SK-N-SH (cell line): ENCODE data around the gene PLEKHA6. TPM values are rescaled to one million over a fixed set of nuclear protein-coding genes. Genes with fewer than 3 reads are reported as not detected.

Source experiments
- CTCF ChIA-PET: fragments of 300-600, 350-600 bp; formaldehyde crosslinking; extraction: SDS; loops from one replicate; lab custom pipeline; 2021; lab: Yijun Ruan, JAX
- POLR2A ChIA-PET: fragments of 350-600 bp; sonication (Branson Sonifier 250); formaldehyde crosslinking; extraction: SDS; loops from one replicate; lab custom pipeline; 2020; ENCODE audit warnings: antibody characterized with exemption, inconsistent platforms; lab: Yijun Ruan, JAX
- DNase-seq: peaks from one replicate; pipeline ENCODE4 v3.0.0; 2012
- H2AFZ ChIP-seq: fragments of 200-600 bp; sonication (generic); 2 replicates; pipeline ENCODE4 v1.8.1; 2016; ENCODE audit warnings: antibody characterized with exemption, mild to moderate bottlenecking, low read depth
- H3F3A ChIP-seq: fragments of 200-600 bp; sonication (generic); replicated peaks from 2 replicates; pipeline ENCODE3; 2016; ENCODE audit warnings: antibody characterized with exemption, mild to moderate bottlenecking; ENCODE audit not compliant: insufficient read depth
- H3K27ac ChIP-seq, 2 experiments: fragments of 200-500 bp in 1 of 2; fragments of 200-600 bp in 1 of 2; sonication (Bioruptor generic) in 1 of 2; sonication (generic), shearing (Covaris generic) in 1 of 2; 2 replicates each; pipeline versions ENCODE4 v1.5.1 to v1.6.1; 2014 to 2016; ENCODE audit warnings: low read depth in 2 of 2, inconsistent platforms in 1 of 2, low read length in 1 of 2, mild to moderate bottlenecking in 1 of 2, mixed read lengths in 1 of 2
- H3K27me3 ChIP-seq: fragments of 200-600 bp; sonication (generic), shearing (Covaris generic); 2 replicates; pipeline ENCODE4 v1.6.1; 2016; ENCODE audit warnings: mixed run types; ENCODE audit not compliant: insufficient read depth
- H3K36me3 ChIP-seq, 2 experiments: fragments of 200-500 bp in 1 of 2; fragments of 200-600 bp in 1 of 2; sonication (Bioruptor generic) in 1 of 2; sonication (generic) in 1 of 2; replicated peaks in 1 of 2; 2 replicates each; pipeline versions ENCODE3 to v1.5.1; 2014 to 2016; ENCODE audit warnings: low read length in 1 of 2, mild to moderate bottlenecking in 1 of 2; ENCODE audit not compliant: insufficient read depth in 2 of 2, control insufficient read depth in 1 of 2
- H3K4me1 ChIP-seq, 2 experiments: fragments of 200-500 bp in 1 of 2; fragments of 200-600 bp in 1 of 2; sonication (Bioruptor generic) in 1 of 2; sonication (generic), shearing (Covaris generic) in 1 of 2; 2 replicates each; pipeline versions ENCODE4 v1.5.1 to v1.6.1; 2014 to 2016; ENCODE audit warnings: low read depth in 1 of 2, low read length in 1 of 2, mixed run types in 1 of 2; ENCODE audit not compliant: insufficient read depth in 2 of 2, control insufficient read depth in 1 of 2
- H3K4me2 ChIP-seq: fragments of 200-600 bp; sonication (generic), shearing (Covaris generic); 2 replicates; pipeline ENCODE4 v1.6.1; 2017; ENCODE audit warnings: mixed run types
- H3K4me3 ChIP-seq, 2 experiments: fragments of 200-500 bp in 1 of 2; fragments of 200-600 bp in 1 of 2; sonication (Bioruptor generic) in 1 of 2; sonication (generic), shearing (Covaris generic) in 1 of 2; 2 replicates each; pipeline versions ENCODE4 v1.5.1 to v1.8.1; 2014 to 2016; ENCODE audit warnings: low read depth in 2 of 2, inconsistent platforms in 1 of 2, low read length in 1 of 2, mild to moderate bottlenecking in 1 of 2, mixed read lengths in 1 of 2, moderate library complexity in 1 of 2
- H3K79me2 ChIP-seq: fragments of 200-600 bp; sonication (generic); 2 replicates; pipeline ENCODE4 v1.8.1; 2017; ENCODE audit warnings: mild to moderate bottlenecking; ENCODE audit not compliant: insufficient read depth
- H3K9ac ChIP-seq: fragments of 200-600 bp; sonication (generic); 2 replicates; pipeline ENCODE4 v1.6.1; 2017; ENCODE audit warnings: mixed run types
- H3K9me2 ChIP-seq: fragments of 200-600 bp; sonication (generic); 2 replicates; pipeline ENCODE4 v1.6.1; 2017; ENCODE audit warnings: mixed run types
- H3K9me3 ChIP-seq: fragments of 200-600 bp; sonication (generic); 2 replicates; pipeline ENCODE4 v1.6.1; 2017; ENCODE audit warnings: mixed run types, mild to moderate bottlenecking, moderate library complexity
- H4K20me1 ChIP-seq: fragments of 200-600 bp; sonication (generic); 2 replicates; pipeline ENCODE4 v1.6.1; 2017; ENCODE audit warnings: mild to moderate bottlenecking, mixed run types; ENCODE audit not compliant: insufficient read depth
- CHD2 ChIP-seq: fragments of 150-350 bp; IDR thresholded peaks from 2 replicates; pipeline ENCODE4 v1.6.1; 2018; ENCODE audit warnings: low read length; ENCODE audit not compliant: partially characterized antibody
- CTCF ChIP-seq: fragments of 200-600 bp; sonication (generic); IDR thresholded peaks from 2 replicates; pipeline ENCODE4 v1.6.1; 2017; ENCODE audit warnings: antibody characterized with exemption, mild to moderate bottlenecking, moderate library complexity
- EP300 ChIP-seq, 2 experiments: IDR thresholded peaks; 2 replicates each; pipeline versions ENCODE4 v1.4.0 to v1.6.1; 2012; ENCODE audit warnings: borderline replicate concordance in 1 of 2, low read depth in 1 of 2, low read length in 1 of 2
- FOXM1 ChIP-seq: IDR thresholded peaks from 2 replicates; pipeline ENCODE4 v1.4.0; 2012; ENCODE audit warnings: low read depth, mild to moderate bottlenecking
- GATA2 ChIP-seq: sonication (generic); formaldehyde crosslinking; IDR thresholded peaks from 2 replicates; pipeline ENCODE4 v1.5.0; 2020; ENCODE audit warnings: mild to moderate bottlenecking, missing genetic modification reagents
- IRF3 ChIP-seq: fragments of 150-350 bp; IDR thresholded peaks from 2 replicates; pipeline ENCODE4 v1.6.1; 2016; ENCODE audit warnings: mild to moderate bottlenecking, low read depth, low read length
- MEF2A ChIP-seq: IDR thresholded peaks from 2 replicates; pipeline ENCODE4 v1.4.0; 2012; ENCODE audit warnings: low read depth, borderline replicate concordance
- MXI1 ChIP-seq: IDR thresholded peaks from 2 replicates; pipeline ENCODE4 v1.6.1; 2012; ENCODE audit warnings: mild to moderate bottlenecking, low read depth, low read length, improper control_type of control experiment
- NFIC ChIP-seq: IDR thresholded peaks from 2 replicates; pipeline ENCODE4 v1.4.0; 2012; ENCODE audit warnings: borderline replicate concordance
- NRF1 ChIP-seq: IDR thresholded peaks from 2 replicates; pipeline ENCODE4 v1.6.1; 2012; ENCODE audit warnings: low read depth, mild to moderate bottlenecking, low read length
- RAD21 ChIP-seq: IDR thresholded peaks from 2 replicates; pipeline ENCODE4 v1.6.1; 2012; ENCODE audit warnings: mild to moderate bottlenecking, low read length
- RCOR1 ChIP-seq: fragments of 150-350 bp; IDR thresholded peaks from 2 replicates; pipeline ENCODE4 v1.6.1; 2017; ENCODE audit warnings: antibody characterized with exemption, low read length
- REST ChIP-seq: IDR thresholded peaks from 2 replicates; pipeline ENCODE4 v1.6.1; 2012; ENCODE audit warnings: mild to moderate bottlenecking, low read depth, low read length, moderate library complexity
- RXRA ChIP-seq: IDR thresholded peaks from 2 replicates; pipeline ENCODE4 v1.4.0; 2012; ENCODE audit warnings: low read depth, mild to moderate bottlenecking, borderline replicate concordance
- TAF1 ChIP-seq: IDR thresholded peaks from 2 replicates; pipeline ENCODE4 v1.6.1; 2012; ENCODE audit warnings: low read depth, mild to moderate bottlenecking, low read length, moderate library complexity, borderline replicate concordance
- TEAD4 ChIP-seq: IDR thresholded peaks from 2 replicates; pipeline ENCODE4 v1.4.0; 2012; ENCODE audit warnings: mild to moderate bottlenecking, borderline replicate concordance; ENCODE audit not compliant: insufficient read depth
- ZBTB33 ChIP-seq: IDR thresholded peaks from 2 replicates; pipeline ENCODE4 v1.4.0; 2012; ENCODE audit warnings: low read depth, borderline replicate concordance
- WGBS: methylation state at CpG from one replicate; pipeline ENCODE4 v1.1.6; 2017; ENCODE audit warnings: low lambda C conversion rate; 5-methylcytosine and 5-hydroxymethylcytosine counted together
- polyA plus RNA-seq, 3 experiments: library from polyadenylated mRNA; depleted of rRNA; stranded (reverse); fragments of >200 nt; gene quantifications; 2 replicates each; pipeline ENCODE4 v1.2.3, GENCODE V29; 2012

The PLEKHA6 gene
- polyA plus RNA-seq, 1 of the 3 experiments (the other 2 are of a cell fraction), result 1.2 TPM

GRCh38 chr1:204278958-204279357 lies 80.8 kb downstream of the PLEKHA6 start (continued):
- TF ChIP-seq ZBTB33, result no peak
- no peak for TF ChIP-seq REST

GRCh38 chr1:204278251-204278650 lies 81.5 kb downstream of the PLEKHA6 start:
- Histone ChIP-seq H4K20me1 (no peaks in the 10 kb centered on the region; the same call in 1 of the 2 replicates), H3K36me3 (peaks cover 0 to 7% of the 10 kb centered on the region in 2 experiments), H3K4me2 (no peak overlapping the region), H3K9me2 (no peaks in the 10 kb centered on the region), H3F3A (no peaks in the 10 kb centered on the region), H3K79me2 (no peaks in the 10 kb centered on the region), H3K4me3 (no peak overlapping the region), H3K27me3 (peaks cover 41% of the 10 kb centered on the region; the same call in 1 of the 2 replicates), H3K9ac (no peak overlapping the region), H3K27ac (peak overlapping the region in 1 of 2 experiments; percentile 60; a peak in 2 of 4 replicates), H3K4me1 (peaks cover 0 to 83% of the 10 kb centered on the region in 2 experiments; a peak in 2 of 4 replicates), H2AFZ (no peak overlapping the region), H3K9me3 (no peaks in the 10 kb centered on the region)
- no peak for TF ChIP-seq GATA2 (CRISPR knock-in tag)
- TF ChIP-seq TEAD4, result no peak
- no peak for TF ChIP-seq EP300 (IDR thresholded peaks at IDR 0.05; ENCODE audit: borderline replicate concordance in 1 of 2, low read depth in 1 of 2, low read length in 1 of 2)
- TF ChIP-seq NFIC, result no peak
- no peak for TF ChIP-seq FOXM1
- TF ChIP-seq RAD21, result no peak
- no peak for TF ChIP-seq RXRA
- TF ChIP-seq IRF3, result no peak
- no peak for TF ChIP-seq NRF1
- TF ChIP-seq RCOR1, result no peak
- no peak for TF ChIP-seq CTCF
- no peak for TF ChIP-seq MXI1
- no peak for TF ChIP-seq MEF2A
- TF ChIP-seq TAF1, result no peak
- no peak for TF ChIP-seq CHD2
- ChIA-PET CTCF (interaction anchor here (0.8 to 16.9 kb wide), 7 partner anchors 9 to 116 kb away, joined by 3 to 258 read pairs (median 4); partner anchors contain the start of gene PLEKHA6), POLR2A (interaction anchor here (1.0 to 1.7 kb wide), 2 partner anchors 9 to 10 kb away, joined by 3 to 17 read pairs; no protein-coding TSS in a partner anchor)
- 40% methylated on average over 4 of the region's 4 CpGs for WGBS
- no peak for DNase-seq
